NCI-H82 treated with DMSO at 0.1 percent for 48 hours (cell line): ENCODE data around the gene DAZ1.
"Not testable (repeated sequence)": the region's sequence is repeated elsewhere in the genome, so short reads cannot be mapped to it uniquely, and the experiment has no call there.

ENCODE experiments used
- DNase-seq: peaks from one replicate; lab custom pipeline; 2025; ENCODE audit not compliant: unreplicated experiment; lab: John Stamatoyannopoulos, UW

DAZ1 gene, protein sequence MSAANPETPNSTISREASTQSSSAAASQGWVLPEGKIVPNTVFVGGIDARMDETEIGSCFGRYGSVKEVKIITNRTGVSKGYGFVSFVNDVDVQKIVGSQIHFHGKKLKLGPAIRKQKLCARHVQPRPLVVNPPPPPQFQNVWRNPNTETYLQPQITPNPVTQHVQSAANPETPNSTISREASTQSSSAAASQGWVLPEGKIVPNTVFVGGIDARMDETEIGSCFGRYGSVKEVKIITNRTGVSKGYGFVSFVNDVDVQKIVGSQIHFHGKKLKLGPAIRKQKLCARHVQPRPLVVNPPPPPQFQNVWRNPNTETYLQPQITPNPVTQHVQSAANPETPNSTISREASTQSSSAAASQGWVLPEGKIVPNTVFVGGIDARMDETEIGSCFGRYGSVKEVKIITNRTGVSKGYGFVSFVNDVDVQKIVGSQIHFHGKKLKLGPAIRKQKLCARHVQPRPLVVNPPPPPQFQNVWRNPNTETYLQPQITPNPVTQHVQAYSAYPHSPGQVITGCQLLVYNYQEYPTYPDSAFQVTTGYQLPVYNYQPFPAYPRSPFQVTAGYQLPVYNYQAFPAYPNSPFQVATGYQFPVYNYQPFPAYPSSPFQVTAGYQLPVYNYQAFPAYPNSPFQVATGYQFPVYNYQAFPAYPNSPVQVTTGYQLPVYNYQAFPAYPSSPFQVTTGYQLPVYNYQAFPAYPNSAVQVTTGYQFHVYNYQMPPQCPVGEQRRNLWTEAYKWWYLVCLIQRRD

DNA sequence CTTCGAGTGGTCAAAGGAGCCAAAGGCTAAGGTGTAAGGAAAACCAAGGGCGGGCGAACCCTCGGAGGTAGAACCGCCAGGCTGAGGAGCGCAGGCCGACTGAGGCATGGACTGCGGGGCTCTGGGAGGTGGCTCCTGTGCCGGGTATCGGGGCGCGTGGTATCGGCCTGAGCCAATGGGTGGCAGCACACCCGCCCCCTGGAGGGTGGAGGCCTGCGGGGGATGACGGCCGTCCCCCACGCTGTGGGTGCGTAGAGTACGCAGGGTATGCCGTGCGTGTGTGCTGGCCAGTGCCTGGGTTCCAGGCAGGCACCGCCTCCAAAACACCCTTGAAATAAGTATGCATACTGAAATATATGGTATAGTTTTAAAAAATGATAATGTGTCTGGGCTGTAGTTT, at the start of gene DAZ1:
Gene DAZ1 (minus strand): TSS at position 101 of the 400 bp plus-strand sequence. CDS start 208 bp downstream, outside the sequence.
- DNase-seq = not testable (repeated sequence)

DNA sequence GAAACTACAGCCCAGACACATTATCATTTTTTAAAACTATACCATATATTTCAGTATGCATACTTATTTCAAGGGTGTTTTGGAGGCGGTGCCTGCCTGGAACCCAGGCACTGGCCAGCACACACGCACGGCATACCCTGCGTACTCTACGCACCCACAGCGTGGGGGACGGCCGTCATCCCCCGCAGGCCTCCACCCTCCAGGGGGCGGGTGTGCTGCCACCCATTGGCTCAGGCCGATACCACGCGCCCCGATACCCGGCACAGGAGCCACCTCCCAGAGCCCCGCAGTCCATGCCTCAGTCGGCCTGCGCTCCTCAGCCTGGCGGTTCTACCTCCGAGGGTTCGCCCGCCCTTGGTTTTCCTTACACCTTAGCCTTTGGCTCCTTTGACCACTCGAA, 20.4 kb upstream of the DAZ1 start, which contains the start of gene DAZ2:
Gene DAZ2 (plus strand): TSS at position 301 of the 400 bp plus-strand sequence. CDS start 208 bp downstream, outside the sequence.
- not testable (repeated sequence) for DNase-seq

DNA sequence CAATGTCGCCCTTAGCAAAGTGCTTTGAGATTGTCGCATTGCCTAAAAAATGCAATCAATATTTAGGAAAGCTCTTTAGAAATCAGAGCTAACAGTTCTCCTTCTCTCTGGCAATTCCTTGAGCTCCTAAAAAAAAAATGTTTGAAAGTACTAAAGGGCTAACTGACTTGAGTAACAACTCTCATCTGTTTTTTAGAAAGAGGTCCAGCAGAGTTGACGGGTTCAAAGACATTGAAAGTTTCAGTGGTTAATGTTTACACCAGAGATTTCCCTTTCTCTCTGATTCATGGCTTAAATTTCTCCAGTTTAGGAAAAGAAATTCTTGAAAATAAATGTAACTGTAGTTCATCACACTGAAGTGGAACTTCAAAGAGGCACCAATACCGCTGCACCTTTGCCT, 11.9 kb upstream of the DAZ1 start:
- not testable (repeated sequence) for DNase-seq

DNA sequence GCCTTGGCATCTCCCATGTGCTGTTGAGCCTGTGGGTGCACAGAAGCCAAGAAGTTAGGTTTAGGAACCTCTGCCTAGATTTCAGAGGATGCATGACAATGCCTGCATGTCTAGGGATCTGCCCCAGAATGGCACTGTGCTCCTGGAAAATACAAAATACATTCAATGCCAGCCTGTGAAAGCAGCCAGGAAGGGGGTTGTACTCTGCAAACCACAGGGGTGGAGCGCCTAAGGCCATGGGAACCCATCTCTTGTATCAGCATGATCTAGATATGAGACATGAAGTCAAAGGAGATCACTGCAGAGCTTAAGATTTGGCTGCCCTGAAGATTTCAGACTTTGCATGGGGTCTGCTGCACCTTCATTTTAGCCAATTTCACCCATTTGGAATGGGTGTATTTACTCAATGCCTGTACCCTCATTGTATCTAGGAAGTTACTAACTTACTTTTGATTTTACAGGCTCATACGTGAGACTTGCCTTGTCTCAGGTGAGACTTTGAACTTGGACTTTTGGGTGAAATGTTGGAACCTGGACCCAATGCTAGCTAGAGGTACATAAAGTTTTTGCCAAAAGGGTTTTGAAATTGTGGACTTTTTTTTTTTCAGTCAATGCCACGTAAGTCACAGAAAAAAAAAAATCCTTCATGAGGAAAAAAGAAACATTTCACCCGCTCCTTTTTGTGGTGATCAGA, 11.1 kb upstream of the DAZ1 start:
- not testable (repeated sequence) for DNase-seq

DNA sequence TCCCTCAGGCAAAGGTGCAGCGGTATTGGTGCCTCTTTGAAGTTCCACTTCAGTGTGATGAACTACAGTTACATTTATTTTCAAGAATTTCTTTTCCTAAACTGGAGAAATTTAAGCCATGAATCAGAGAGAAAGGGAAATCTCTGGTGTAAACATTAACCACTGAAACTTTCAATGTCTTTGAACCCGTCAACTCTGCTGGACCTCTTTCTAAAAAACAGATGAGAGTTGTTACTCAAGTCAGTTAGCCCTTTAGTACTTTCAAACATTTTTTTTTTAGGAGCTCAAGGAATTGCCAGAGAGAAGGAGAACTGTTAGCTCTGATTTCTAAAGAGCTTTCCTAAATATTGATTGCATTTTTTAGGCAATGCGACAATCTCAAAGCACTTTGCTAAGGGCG, 8.6 kb upstream of the DAZ1 start:
- DNase-seq = not testable (repeated sequence)
